Measurements from ENCODE around the gene MCF2L2. TPM values are rescaled to one million over a fixed set of nuclear protein-coding genes. Genes with fewer than 3 reads are reported as not detected.

Gene MCF2L2
- total and polyA plus RNA-seq, 9 donors: 0.12 to 2.2 (median 0.61) TPM

- WGBS, 3 donors: 90 to 92% (median 90%) methylated on average over 4 of the region's 4 CpGs
- no peak for DNase-seq
- intact Hi-C loops (cut with DNase I): no loop called here
Measured at GRCh38 chr3:183155499-183155898, 272.9 kb downstream of the MCF2L2 start.

DNA sequence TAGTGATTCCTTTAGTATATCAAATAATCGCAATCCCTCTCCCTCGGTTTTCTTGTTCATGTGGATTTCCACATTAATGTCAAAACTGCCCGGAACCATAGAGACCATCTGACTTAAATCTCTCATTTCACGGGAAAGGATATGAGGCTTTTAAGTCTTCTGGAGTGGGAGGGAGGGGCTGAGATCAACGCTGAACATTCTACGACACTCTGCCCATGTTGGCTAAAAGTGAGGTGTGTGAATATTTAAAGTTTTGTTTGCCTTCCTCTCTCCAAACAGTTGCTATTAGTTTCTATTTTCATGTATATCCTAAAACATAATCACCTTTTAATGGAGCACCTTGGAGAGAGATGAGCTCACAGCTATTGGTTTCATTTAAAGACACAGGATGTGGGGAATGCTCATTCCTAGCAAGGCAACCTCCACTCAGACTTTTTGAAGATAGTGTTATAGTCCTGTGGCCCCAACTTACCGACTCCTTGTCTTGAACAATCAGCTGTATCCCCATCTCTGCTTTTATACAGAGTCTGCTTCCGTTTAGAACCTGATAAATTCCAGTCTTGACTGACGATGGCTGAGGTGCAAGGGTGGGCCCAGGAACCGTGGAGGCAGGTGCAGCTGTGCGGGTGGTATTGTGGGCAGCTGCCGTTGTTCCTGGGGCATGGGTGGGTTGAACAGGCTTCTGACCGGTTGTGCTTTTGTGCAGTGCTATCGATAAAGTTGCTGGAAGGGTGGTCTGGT, 275.0 kb downstream of the MCF2L2 start:
- intact Hi-C loops (cut with DNase I): no loop called here
- no peak for DNase-seq
- TF ChIP-seq EP300 (IDR thresholded peaks at IDR 0.05) (no peak), CTCF (IDR thresholded peaks at IDR 0.05) (no peak), POLR2A (IDR thresholded peaks at IDR 0.05) (no peak)

More at GRCh38 chr3:183155499-183155898, 272.9 kb downstream of the MCF2L2 start:
- Histone ChIP-seq H3K36me3 (no peaks in the 10 kb centered on the region), H3K27ac (no peak overlapping the region), H3K4me3 (no peak overlapping the region), H3K27me3 (no peaks in the 10 kb centered on the region), H3K4me1 (ENCODE audit: insufficient read depth) (no peaks in the 10 kb centered on the region), H3K9me3 (no peaks in the 10 kb centered on the region)
- TF ChIP-seq CTCF (IDR thresholded peaks at IDR 0.05) (no peak), POLR2A (IDR thresholded peaks at IDR 0.05) (no peak), EP300 (IDR thresholded peaks at IDR 0.05) (no peak)

GRCh38 chr3:183151821-183152351, 276.5 kb downstream of the MCF2L2 start:
- no peak for DNase-seq
- Histone ChIP-seq H3K36me3 (no peaks in the 10 kb centered on the region), H3K9me3 (no peaks in the 10 kb centered on the region), H3K4me1 (ENCODE audit: insufficient read depth) (no peaks in the 10 kb centered on the region), H3K27me3 (no peaks in the 10 kb centered on the region), H3K4me3 (no peak overlapping the region), H3K27ac (no peak overlapping the region)
- WGBS, 3 donors: 64 to 73% (median 66%) methylated on average over 6 of the region's 6 CpGs
- no peak for TF ChIP-seq POLR2A (IDR thresholded peaks at IDR 0.05)
- TF ChIP-seq CTCF (IDR thresholded peaks at IDR 0.05): no peak
- TF ChIP-seq EP300 (IDR thresholded peaks at IDR 0.05): no peak
- intact Hi-C loops (cut with DNase I): no loop called here

More for the DNA sequence above, 275.0 kb downstream of the MCF2L2 start:
- no peaks in the 10 kb centered on the region for H3K9me3 ChIP-seq
- no peak overlapping the region for H3K4me3 ChIP-seq
- H3K36me3 ChIP-seq: no peaks in the 10 kb centered on the region
- no peak overlapping the region for H3K27ac ChIP-seq
- H3K4me1 ChIP-seq (ENCODE audit: insufficient read depth): no peaks in the 10 kb centered on the region
- H3K27me3 ChIP-seq: no peaks in the 10 kb centered on the region
- 74 to 83% (median 79%) methylated on average over 14 of the region's 14 CpGs for WGBS, 3 donors

- H3K4me1 ChIP-seq (ENCODE audit: insufficient read depth): no peaks in the 10 kb centered on the region
- H3K36me3 ChIP-seq: no peaks in the 10 kb centered on the region
- no peaks in the 10 kb centered on the region for H3K9me3 ChIP-seq
- no peak for TF ChIP-seq CTCF (IDR thresholded peaks at IDR 0.05)
- TF ChIP-seq EP300 (IDR thresholded peaks at IDR 0.05): no peak
- no peak for TF ChIP-seq POLR2A (IDR thresholded peaks at IDR 0.05)
- no peak for DNase-seq
- no peak overlapping the region for H3K4me3 ChIP-seq
- intact Hi-C loops (cut with DNase I): no loop called here
- no peaks in the 10 kb centered on the region for H3K27me3 ChIP-seq
- 85 to 88% (median 86%) methylated on average over 3 of the region's 3 CpGs for WGBS, 3 donors
- no peak overlapping the region for H3K27ac ChIP-seq
Measured at GRCh38 chr3:183151086-183151485, 277.3 kb downstream of the MCF2L2 start.
